IPS-18a (cell line): ENCODE data around the gene ATAD1.
"Not testable (repeated sequence)": the region's sequence is repeated elsewhere in the genome, so short reads cannot be mapped to it uniquely, and the experiment has no call there.

Experiments used
- H3K27ac ChIP-seq: one replicate; pipeline ENCODE4 v1.5.1; 2013; ENCODE audit warnings: low read length
- H3K27me3 ChIP-seq: one replicate; pipeline ENCODE4 v1.6.1; 2013; ENCODE audit warnings: mild to moderate bottlenecking, low read length; ENCODE audit not compliant: control insufficient read depth, insufficient read depth
- H3K36me3 ChIP-seq: one replicate; pipeline ENCODE4 v1.6.1; 2013; ENCODE audit warnings: low read depth, low read length; ENCODE audit not compliant: control insufficient read depth
- H3K4me1 ChIP-seq: one replicate; pipeline ENCODE4 v1.6.1; 2013; ENCODE audit warnings: low read depth, low read length; ENCODE audit not compliant: control insufficient read depth
- H3K4me3 ChIP-seq: one replicate; pipeline ENCODE4 v1.5.1; 2013; ENCODE audit warnings: low read length
- H3K9ac ChIP-seq: one replicate; pipeline ENCODE4 v1.6.1; 2013; ENCODE audit warnings: mild to moderate bottlenecking, low read length, moderate library complexity
- H3K9me3 ChIP-seq: one replicate; pipeline ENCODE4 v1.6.1; 2013; ENCODE audit warnings: low read depth, low read length; ENCODE audit not compliant: control insufficient read depth

The ATAD1 gene

GRCh38 chr10:87843714-87844113 is 25.7 kb upstream of the ATAD1 start:
- Histone ChIP-seq H3K27ac (no peak overlapping the region), H3K36me3 (no peaks in the 10 kb centered on the region), H3K27me3 (no peaks in the 10 kb centered on the region), H3K4me3 (no peak overlapping the region), H3K9ac (no peak overlapping the region), H3K4me1 (no peaks in the 10 kb centered on the region), H3K9me3 (no peaks in the 10 kb centered on the region)

DNA sequence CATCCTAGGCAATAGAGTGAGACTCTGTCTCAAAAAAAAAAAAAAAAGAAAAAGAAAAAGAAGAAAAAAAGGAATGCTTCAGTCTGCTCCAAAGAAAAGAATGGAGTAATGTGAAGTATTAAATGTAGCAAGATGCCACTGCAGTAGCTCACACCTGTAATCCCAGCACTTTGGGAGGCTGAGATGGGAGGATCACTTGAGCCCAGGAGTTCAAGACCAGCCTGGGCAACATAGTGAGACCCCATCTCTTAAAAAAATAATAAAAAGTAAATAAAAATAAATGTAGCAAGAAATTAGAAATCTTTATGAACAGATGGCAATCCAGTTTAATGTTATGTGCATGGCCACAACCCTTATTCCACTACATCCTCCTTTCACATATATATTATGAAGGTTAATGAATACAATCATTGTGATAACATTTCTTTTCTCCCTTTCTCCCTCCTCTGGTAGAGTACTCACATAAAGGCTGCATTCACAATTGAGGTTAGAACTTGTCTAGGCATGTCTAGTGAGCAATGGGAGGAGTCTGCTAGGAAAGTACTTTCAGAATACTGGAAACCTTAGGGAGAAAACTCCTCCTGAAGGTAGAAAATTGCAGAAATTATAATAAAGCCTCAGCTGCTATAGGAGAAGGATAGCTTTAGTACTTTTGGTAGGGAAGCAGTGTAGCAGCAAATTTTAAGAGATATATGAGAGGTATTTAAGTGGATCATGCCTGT is 24.9 kb upstream of the ATAD1 start:
- Histone ChIP-seq H3K4me1 (no peaks in the 10 kb centered on the region), H3K4me3 (no peak overlapping the region), H3K9me3 (no peaks in the 10 kb centered on the region), H3K27me3 (no peaks in the 10 kb centered on the region), H3K9ac (no peak overlapping the region), H3K36me3 (no peaks in the 10 kb centered on the region), H3K27ac (no peak overlapping the region)

GRCh38 chr10:87842220-87842641 is 24.2 kb upstream of the ATAD1 start:
- no peaks in the 10 kb centered on the region for H3K36me3 ChIP-seq
- H3K9ac ChIP-seq: no peak overlapping the region
- H3K9me3 ChIP-seq: no peaks in the 10 kb centered on the region
- no peak overlapping the region for H3K27ac ChIP-seq
- no peaks in the 10 kb centered on the region for H3K4me1 ChIP-seq
- no peaks in the 10 kb centered on the region for H3K27me3 ChIP-seq
- H3K4me3 ChIP-seq: no peak overlapping the region

GRCh38 chr10:87841186-87841585 is 23.2 kb upstream of the ATAD1 start:
- H3K27me3 ChIP-seq: no peaks in the 10 kb centered on the region
- no peaks in the 10 kb centered on the region for H3K4me1 ChIP-seq
- no peak overlapping the region for H3K4me3 ChIP-seq
- H3K36me3 ChIP-seq: no peaks in the 10 kb centered on the region
- no peaks in the 10 kb centered on the region for H3K9me3 ChIP-seq
- no peak overlapping the region for H3K27ac ChIP-seq
- no peak overlapping the region for H3K9ac ChIP-seq

DNA sequence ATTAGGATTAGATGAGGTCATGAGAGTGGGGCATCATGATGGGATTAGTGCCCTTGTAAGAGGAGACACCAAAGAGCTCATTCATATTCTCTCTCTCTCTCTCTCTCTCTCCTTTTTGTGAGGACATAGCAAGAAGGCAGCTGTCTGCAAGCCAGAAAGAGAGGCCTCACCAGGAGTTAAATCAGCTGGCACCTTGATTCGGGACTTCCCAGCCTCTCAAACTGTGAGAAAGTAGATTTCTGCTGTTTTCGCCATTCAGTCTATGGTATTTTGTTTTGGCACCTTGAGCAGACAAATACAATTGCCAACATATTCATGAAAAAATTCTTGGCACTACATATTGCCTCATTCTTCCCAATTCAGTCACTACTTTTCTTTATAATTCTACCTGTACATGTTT is 20.6 kb upstream of the ATAD1 start:
- no peak overlapping the region for H3K9ac ChIP-seq
- no peaks in the 10 kb centered on the region for H3K9me3 ChIP-seq
- H3K27ac ChIP-seq: no peak overlapping the region
- no peaks in the 10 kb centered on the region for H3K36me3 ChIP-seq
- H3K4me3 ChIP-seq: no peak overlapping the region
- no peaks in the 10 kb centered on the region for H3K4me1 ChIP-seq
- no peaks in the 10 kb centered on the region for H3K27me3 ChIP-seq

DNA sequence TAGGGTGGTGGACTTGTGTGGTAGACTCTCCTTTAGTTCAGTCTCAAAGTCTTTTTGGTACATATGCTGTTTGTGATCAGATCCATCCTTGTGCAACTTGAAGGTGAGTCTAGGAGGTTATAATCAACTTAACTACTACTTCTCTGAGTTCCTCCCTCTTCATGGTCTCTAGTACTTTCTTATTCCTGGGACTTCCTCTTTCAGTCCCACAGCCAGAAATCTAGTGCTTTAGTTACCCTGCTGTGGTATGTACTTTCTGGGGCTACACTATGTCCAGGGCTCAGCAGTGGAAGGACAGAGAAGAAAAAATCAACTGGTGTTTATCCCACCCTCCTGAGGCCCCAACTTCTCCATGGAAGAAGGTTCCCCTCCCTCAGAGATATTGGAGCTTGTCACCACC is 19.4 kb upstream of the ATAD1 start:
- Histone ChIP-seq H3K27me3 (no peaks in the 10 kb centered on the region), H3K9ac (no peak overlapping the region), H3K36me3 (no peaks in the 10 kb centered on the region), H3K27ac (no peak overlapping the region), H3K9me3 (no peaks in the 10 kb centered on the region), H3K4me1 (no peaks in the 10 kb centered on the region), H3K4me3 (no peak overlapping the region)

DNA sequence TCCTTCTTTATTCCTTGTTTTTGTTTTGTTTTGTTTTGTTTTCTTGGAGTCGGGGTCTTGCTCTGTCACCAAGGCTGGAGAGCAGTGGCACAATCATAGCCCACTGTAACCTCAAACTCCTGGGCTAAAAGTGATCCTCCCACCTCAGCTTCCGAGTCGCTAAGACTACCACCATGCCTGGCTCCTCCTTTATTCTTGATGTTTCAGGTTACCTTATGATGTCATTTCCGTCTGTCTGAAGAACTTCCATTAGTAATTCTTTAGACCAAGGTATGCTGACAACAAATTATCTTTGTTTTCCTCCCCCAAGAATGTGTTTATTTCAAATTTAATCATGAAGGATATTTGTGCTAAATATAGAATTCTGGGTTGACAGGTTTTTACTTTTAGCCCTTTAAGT is 18.1 kb upstream of the ATAD1 start:
- Histone ChIP-seq H3K27me3 (no peaks in the 10 kb centered on the region), H3K4me1 (no peaks in the 10 kb centered on the region), H3K36me3 (no peaks in the 10 kb centered on the region), H3K4me3 (no peak overlapping the region), H3K27ac (no peak overlapping the region), H3K9ac (no peak overlapping the region), H3K9me3 (no peaks in the 10 kb centered on the region)

GRCh38 chr10:87829986-87830729 is 12.1 kb upstream of the ATAD1 start:
- Histone ChIP-seq H3K4me3 (no peak overlapping the region), H3K27me3 (no peaks in the 10 kb centered on the region), H3K4me1 (no peaks in the 10 kb centered on the region), H3K27ac (no peak overlapping the region), H3K36me3 (no peaks in the 10 kb centered on the region), H3K9ac (no peak overlapping the region), H3K9me3 (no peaks in the 10 kb centered on the region)

- H3K36me3 ChIP-seq, H3K9me3 ChIP-seq, H3K4me3 ChIP-seq, H3K27ac ChIP-seq, H3K9ac ChIP-seq, H3K27me3 ChIP-seq, H3K4me1 ChIP-seq: not testable (repeated sequence)
Measured at GRCh38 chr10:87829051-87829450, 11.0 kb upstream of the ATAD1 start.

GRCh38 chr10:87827681-87828080 is 9.7 kb upstream of the ATAD1 start:
- H3K36me3 ChIP-seq: no peaks in the 10 kb centered on the region
- no peak overlapping the region for H3K9ac ChIP-seq
- no peaks in the 10 kb centered on the region for H3K4me1 ChIP-seq
- no peak overlapping the region for H3K4me3 ChIP-seq
- no peaks in the 10 kb centered on the region for H3K27me3 ChIP-seq
- no peak overlapping the region for H3K27ac ChIP-seq
- no peaks in the 10 kb centered on the region for H3K9me3 ChIP-seq

DNA sequence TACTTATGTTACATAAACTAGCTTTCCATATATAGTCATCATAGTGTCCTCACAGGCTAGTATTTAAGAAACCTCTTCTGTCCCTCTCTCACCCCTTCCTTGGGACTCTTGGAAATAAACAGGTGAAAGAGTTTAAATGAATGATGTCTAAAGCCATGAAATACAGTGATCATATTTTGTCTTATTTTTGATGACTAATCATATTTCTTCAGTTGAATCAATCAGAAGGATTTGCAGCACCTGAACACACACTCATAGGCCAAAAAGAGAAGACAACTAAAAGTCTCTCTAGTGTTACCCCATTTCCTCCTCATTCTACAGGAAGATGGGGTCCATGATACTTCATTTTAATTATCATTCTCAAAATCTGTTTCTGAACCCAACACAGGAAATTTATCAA is 8.6 kb upstream of the ATAD1 start:
- H3K27me3 ChIP-seq: no peaks in the 10 kb centered on the region
- no peak overlapping the region for H3K9ac ChIP-seq
- H3K36me3 ChIP-seq: no peaks in the 10 kb centered on the region
- H3K9me3 ChIP-seq: no peaks in the 10 kb centered on the region
- H3K4me1 ChIP-seq: no peaks in the 10 kb centered on the region
- H3K4me3 ChIP-seq: no peak overlapping the region
- no peak overlapping the region for H3K27ac ChIP-seq

DNA sequence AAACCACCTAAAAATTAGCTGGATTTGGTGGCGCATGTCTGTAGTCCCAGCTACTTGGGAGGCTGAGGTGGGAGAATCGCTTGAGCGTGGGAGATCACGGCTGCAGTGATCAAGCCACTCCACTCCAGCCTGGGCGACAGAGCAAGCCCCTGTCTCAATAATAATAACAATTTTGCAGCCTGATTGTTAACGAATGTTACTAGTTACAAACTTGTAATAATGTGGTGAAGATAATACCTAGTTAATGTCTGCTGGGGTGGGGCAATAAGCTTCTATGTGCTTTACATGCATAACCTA is 1.2 kb upstream of the ATAD1 start:
- no peak overlapping the region for H3K9ac ChIP-seq
- no peaks in the 10 kb centered on the region for H3K9me3 ChIP-seq
- H3K36me3 ChIP-seq: peaks cover 1% of the 10 kb centered on the region
- H3K4me3 ChIP-seq: no peak overlapping the region
- H3K27ac ChIP-seq: no peak overlapping the region
- peaks cover 16% of the 10 kb centered on the region for H3K4me1 ChIP-seq
- H3K27me3 ChIP-seq: peaks cover 4% of the 10 kb centered on the region
